ENCODE data around the gene CDH13. TPM values are rescaled to one million over a fixed set of nuclear protein-coding genes. Genes with fewer than 3 reads are reported as not detected.

CDH13 gene
- total and polyA plus RNA-seq, 10 of the 15 experiments (the other 5 are each of a cell fraction or from before 2014, with no cell fraction given) = under 0.01 to 0.05 TPM; not detected in 8

DNA sequence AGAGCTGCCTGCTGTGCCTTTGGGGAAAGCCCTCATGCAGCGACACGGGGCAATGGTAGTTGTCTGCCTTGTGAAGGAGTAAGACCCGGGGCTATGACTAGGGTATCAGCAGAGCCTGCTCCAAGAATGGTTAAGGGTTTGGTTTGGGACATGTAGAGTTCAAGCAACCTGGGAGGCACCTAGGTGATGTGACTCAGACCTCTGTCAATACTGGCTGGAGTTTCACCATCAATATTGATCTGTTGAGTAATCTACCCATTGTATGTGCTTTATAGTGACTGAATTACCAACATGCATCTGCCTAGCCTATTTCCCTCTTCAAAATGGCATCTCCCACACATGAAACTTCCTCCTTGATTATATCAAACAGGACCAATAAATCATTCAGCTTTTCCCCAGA lies 782.6 kb downstream of the CDH13 start (continued):
- TF ChIP-seq MEF2B (IDR thresholded peaks at IDR 0.05; ENCODE audit: partially characterized antibody, poor library complexity, severe bottlenecking) = no peak
- TF ChIP-seq SREBF1 (IDR thresholded peaks at IDR 0.05; ENCODE audit: low read length) = no peak
- TF ChIP-seq, protein P1, sequence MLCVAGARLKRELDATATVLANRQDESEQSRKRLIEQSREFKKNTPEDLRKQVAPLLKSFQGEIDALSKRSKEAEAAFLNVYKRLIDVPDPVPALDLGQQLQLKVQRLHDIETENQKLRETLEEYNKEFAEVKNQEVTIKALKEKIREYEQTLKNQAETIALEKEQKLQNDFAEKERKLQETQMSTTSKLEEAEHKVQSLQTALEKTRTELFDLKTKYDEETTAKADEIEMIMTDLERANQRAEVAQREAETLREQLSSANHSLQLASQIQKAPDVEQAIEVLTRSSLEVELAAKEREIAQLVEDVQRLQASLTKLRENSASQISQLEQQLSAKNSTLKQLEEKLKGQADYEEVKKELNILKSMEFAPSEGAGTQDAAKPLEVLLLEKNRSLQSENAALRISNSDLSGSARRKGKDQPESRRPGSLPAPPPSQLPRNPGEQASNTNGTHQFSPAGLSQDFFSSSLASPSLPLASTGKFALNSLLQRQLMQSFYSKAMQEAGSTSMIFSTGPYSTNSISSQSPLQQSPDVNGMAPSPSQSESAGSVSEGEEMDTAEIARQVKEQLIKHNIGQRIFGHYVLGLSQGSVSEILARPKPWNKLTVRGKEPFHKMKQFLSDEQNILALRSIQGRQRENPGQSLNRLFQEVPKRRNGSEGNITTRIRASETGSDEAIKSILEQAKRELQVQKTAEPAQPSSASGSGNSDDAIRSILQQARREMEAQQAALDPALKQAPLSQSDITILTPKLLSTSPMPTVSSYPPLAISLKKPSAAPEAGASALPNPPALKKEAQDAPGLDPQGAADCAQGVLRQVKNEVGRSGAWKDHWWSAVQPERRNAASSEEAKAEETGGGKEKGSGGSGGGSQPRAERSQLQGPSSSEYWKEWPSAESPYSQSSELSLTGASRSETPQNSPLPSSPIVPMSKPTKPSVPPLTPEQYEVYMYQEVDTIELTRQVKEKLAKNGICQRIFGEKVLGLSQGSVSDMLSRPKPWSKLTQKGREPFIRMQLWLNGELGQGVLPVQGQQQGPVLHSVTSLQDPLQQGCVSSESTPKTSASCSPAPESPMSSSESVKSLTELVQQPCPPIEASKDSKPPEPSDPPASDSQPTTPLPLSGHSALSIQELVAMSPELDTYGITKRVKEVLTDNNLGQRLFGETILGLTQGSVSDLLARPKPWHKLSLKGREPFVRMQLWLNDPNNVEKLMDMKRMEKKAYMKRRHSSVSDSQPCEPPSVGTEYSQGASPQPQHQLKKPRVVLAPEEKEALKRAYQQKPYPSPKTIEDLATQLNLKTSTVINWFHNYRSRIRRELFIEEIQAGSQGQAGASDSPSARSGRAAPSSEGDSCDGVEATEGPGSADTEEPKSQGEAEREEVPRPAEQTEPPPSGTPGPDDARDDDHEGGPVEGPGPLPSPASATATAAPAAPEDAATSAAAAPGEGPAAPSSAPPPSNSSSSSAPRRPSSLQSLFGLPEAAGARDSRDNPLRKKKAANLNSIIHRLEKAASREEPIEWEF (IDR thresholded peaks at IDR 0.05; ENCODE audit: insufficient replicate concordance, low read depth, low read length) = no peak
- no peak for TF ChIP-seq ZZZ3 (IDR thresholded peaks at IDR 0.05; ENCODE audit: control insufficient read depth, insufficient read length, low read depth)
- TF ChIP-seq, protein P2, sequence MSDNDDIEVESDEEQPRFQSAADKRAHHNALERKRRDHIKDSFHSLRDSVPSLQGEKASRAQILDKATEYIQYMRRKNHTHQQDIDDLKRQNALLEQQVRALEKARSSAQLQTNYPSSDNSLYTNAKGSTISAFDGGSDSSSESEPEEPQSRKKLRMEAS (IDR thresholded peaks at IDR 0.05; ENCODE audit: low read depth, low read length) = no peak

DNA sequence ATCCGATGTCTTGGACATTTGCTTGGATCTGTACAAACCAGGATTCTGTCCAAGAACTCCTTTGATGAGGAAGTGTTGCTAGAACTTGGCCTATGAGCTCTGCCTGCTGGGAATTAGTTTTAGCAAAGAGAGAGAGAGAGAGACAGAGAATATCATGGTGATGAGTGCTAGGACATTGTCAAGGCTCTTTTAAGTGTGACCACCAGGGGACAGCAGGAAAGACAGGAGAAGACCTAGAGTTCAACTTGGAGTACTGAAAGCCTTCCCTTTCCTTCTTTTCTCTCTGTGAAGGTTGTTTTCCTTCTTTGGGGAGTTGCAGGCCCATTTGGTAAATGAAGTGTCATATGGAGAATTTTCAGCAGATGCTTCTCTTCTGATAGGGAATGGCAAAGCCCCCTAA lies 791.8 kb downstream of the CDH13 start:
- H4K20me1 ChIP-seq (ENCODE audit: control insufficient read depth, insufficient read depth) = no peaks in the 10 kb centered on the region
- no peaks in the 10 kb centered on the region for H3K36me3 ChIP-seq (ENCODE audit: control insufficient read depth in 2 of 2, insufficient read depth in 2 of 2, low read length in 1 of 2)
- BruUV-seq (replicated peaks) = no TSS peak
- no peaks in the 10 kb centered on the region for H3K27me3 ChIP-seq (replicated peaks in 1 of 2; ENCODE audit: control insufficient read depth in 2 of 2, insufficient read depth in 2 of 2, low read length in 1 of 2)
- no peak overlapping the region for H3K4me3 ChIP-seq
- ChIA-PET CTCF (no interaction called here), SMC1A (ENCODE audit: uncharacterized antibody, unreplicated experiment) (interaction anchor here (0.8 kb wide), 1 partner anchor 280 kb away, joined by 3 read pairs; no protein-coding TSS in a partner anchor), RAD21 (ENCODE audit: unreplicated experiment) (no interaction called here), POLR2A (no interaction called here)
- no peak overlapping the region for H3K9ac ChIP-seq (ENCODE audit: control insufficient read depth, insufficient read depth, low read length)
- 0% methylated on average over 1 of the region's 1 CpG for WGBS (ENCODE audit: insufficient coverage, insufficient replicate concordance, low lambda C conversion rate, missing lambda C conversion rate)
- FAIRE-seq = no peak
- H3K27ac ChIP-seq (ENCODE audit: control insufficient read depth, insufficient read depth) = no peak overlapping the region
- no peaks in the 10 kb centered on the region for H3K79me2 ChIP-seq (ENCODE audit: control insufficient read depth, insufficient read depth, low read length)
- H3K4me2 ChIP-seq (ENCODE audit: control insufficient read depth, insufficient read depth) = no peak overlapping the region
- H2AFZ ChIP-seq (ENCODE audit: control insufficient read depth, low read depth, low read length) = no peak overlapping the region
- no peak for DNase-seq (ENCODE audit: low read depth, low spot score)
- H3K9me3 ChIP-seq (replicated peaks; ENCODE audit: control insufficient read depth, insufficient read depth, low read length) = no peaks in the 10 kb centered on the region
- TF ChIP-seq SREBF2 (IDR thresholded peaks at IDR 0.05; ENCODE audit: low read length) = no peak
- TF ChIP-seq, protein P3, sequence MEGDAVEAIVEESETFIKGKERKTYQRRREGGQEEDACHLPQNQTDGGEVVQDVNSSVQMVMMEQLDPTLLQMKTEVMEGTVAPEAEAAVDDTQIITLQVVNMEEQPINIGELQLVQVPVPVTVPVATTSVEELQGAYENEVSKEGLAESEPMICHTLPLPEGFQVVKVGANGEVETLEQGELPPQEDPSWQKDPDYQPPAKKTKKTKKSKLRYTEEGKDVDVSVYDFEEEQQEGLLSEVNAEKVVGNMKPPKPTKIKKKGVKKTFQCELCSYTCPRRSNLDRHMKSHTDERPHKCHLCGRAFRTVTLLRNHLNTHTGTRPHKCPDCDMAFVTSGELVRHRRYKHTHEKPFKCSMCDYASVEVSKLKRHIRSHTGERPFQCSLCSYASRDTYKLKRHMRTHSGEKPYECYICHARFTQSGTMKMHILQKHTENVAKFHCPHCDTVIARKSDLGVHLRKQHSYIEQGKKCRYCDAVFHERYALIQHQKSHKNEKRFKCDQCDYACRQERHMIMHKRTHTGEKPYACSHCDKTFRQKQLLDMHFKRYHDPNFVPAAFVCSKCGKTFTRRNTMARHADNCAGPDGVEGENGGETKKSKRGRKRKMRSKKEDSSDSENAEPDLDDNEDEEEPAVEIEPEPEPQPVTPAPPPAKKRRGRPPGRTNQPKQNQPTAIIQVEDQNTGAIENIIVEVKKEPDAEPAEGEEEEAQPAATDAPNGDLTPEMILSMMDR (IDR thresholded peaks at IDR 0.05 in 2 of 3, conservative IDR thresholded peaks at IDR 0.05 in 1 of 3; ENCODE audit: control insufficient read depth in 2 of 3, extremely low read depth in 1 of 3, insufficient read depth in 1 of 3, low read depth in 3 of 3, low read length in 3 of 3) = 0 out of 6 replicates have a peak, but pooled peaks of 1 of the 3 experiments have one; percentile 14
- no peak for ATAC-seq
- intact Hi-C loops (cut with micrococcal nuclease; ENCODE audit: unreplicated experiment) = no loop called here
- in situ Hi-C loops (cut with MboI) = no loop called here
- no peaks in the 10 kb centered on the region for H3K4me1 ChIP-seq (ENCODE audit: control insufficient read depth, insufficient read depth, low read length)
